GM23248 (cell line): ENCODE results near the gene GHRH. TPM values are rescaled to one million over a fixed set of nuclear protein-coding genes. Genes with fewer than 3 reads are reported as not detected.

Experiments used
- DNase-seq: peaks from one replicate; pipeline ENCODE4 v3.0.0-alpha.2; 2015
- H2AFZ ChIP-seq: fragments of 200-600 bp; sonication (generic); 2 replicates; pipeline ENCODE4 v1.6.1; 2016; ENCODE audit warnings: antibody characterized with exemption
- H3F3A ChIP-seq: fragments of 200-600 bp; sonication (generic); 2 replicates; pipeline ENCODE4 v1.6.1; 2016; ENCODE audit warnings: mild to moderate bottlenecking, antibody characterized with exemption, mixed run types; ENCODE audit not compliant: insufficient read depth
- H3K27ac ChIP-seq: fragments of 200-600 bp; sonication (generic); 2 replicates; pipeline ENCODE4 v1.5.1; 2016; ENCODE audit warnings: mild to moderate bottlenecking
- H3K27me3 ChIP-seq: fragments of 200-600 bp; sonication (generic); replicated peaks from 2 replicates; pipeline ENCODE4 v1.6.1; 2016; ENCODE audit warnings: mild to moderate bottlenecking; ENCODE audit not compliant: insufficient read depth
- H3K36me3 ChIP-seq: fragments of 200-600 bp; sonication (generic); 2 replicates; pipeline ENCODE4 v1.6.1; 2016; ENCODE audit warnings: low read depth, mild to moderate bottlenecking
- H3K4me1 ChIP-seq: fragments of 200-600 bp; sonication (generic); 2 replicates; pipeline ENCODE4 v1.6.1; 2016; ENCODE audit warnings: mild to moderate bottlenecking; ENCODE audit not compliant: insufficient read depth
- H3K4me2 ChIP-seq: fragments of 200-600 bp; sonication (generic); one replicate; pipeline ENCODE4 v1.6.1; 2016; ENCODE audit warnings: mild to moderate bottlenecking; ENCODE audit not compliant: unreplicated experiment
- H3K4me3 ChIP-seq: fragments of 200-600 bp; sonication (generic); 2 replicates; pipeline ENCODE4 v1.5.1; 2016; ENCODE audit warnings: mild to moderate bottlenecking
- H3K79me2 ChIP-seq: fragments of 200-600 bp; sonication (generic); 2 replicates; pipeline ENCODE4 v1.6.1; 2016; ENCODE audit warnings: mild to moderate bottlenecking; ENCODE audit not compliant: insufficient read depth
- H3K9ac ChIP-seq: fragments of 200-600 bp; sonication (generic); 2 replicates; pipeline ENCODE4 v1.6.1; 2016; ENCODE audit warnings: mild to moderate bottlenecking
- H3K9me2 ChIP-seq: fragments of 200-600 bp; sonication (generic); 2 replicates; pipeline ENCODE4 v1.6.1; 2016; ENCODE audit warnings: mixed run types, mild to moderate bottlenecking, moderate library complexity; ENCODE audit not compliant: insufficient read depth
- H3K9me3 ChIP-seq: fragments of 200-600 bp; sonication (generic); one replicate; pipeline ENCODE4 v1.6.1; 2017; ENCODE audit warnings: low read depth
- H4K20me1 ChIP-seq: fragments of 200-600 bp; sonication (generic); 2 replicates; pipeline ENCODE4 v1.6.0; 2016; ENCODE audit not compliant: insufficient read depth
- EZH2 ChIP-seq: fragments of 200-600 bp; sonication (generic); IDR thresholded peaks from 2 replicates; pipeline ENCODE4 v1.6.1; 2018; ENCODE audit warnings: antibody characterized with exemption, mild to moderate bottlenecking; ENCODE audit not compliant: insufficient read depth, poor library complexity, severe bottlenecking
- EZH2phosphoT487 ChIP-seq: fragments of 200-600 bp; sonication (generic); IDR thresholded peaks from 2 replicates; pipeline ENCODE4 v1.6.1; 2018; ENCODE audit warnings: antibody characterized with exemption, moderate library complexity, mild to moderate bottlenecking, low read depth; ENCODE audit not compliant: insufficient read depth
- WGBS, 2 experiments: methylation state at CpG; one replicate each; pipeline ENCODE4 v1.1.6; 2015 to 2017; ENCODE audit warnings: low lambda C conversion rate in 2 of 2, low coverage in 1 of 2; ENCODE audit errors: missing lambda C conversion rate in 2 of 2; 5-methylcytosine and 5-hydroxymethylcytosine counted together
- in situ Hi-C: fragments of 300-500 bp; cut with MboI; formaldehyde crosslinking; loops from 2 replicates; pipeline ENCODE4 v1.15.0; 2020
- polyA plus RNA-seq: library from polyadenylated mRNA; unstranded; fragments of >200 nt; fragmentation: Nextera tagmentation; extraction: Ambion mirVana; gene quantifications from 2 replicates; pipeline ENCODE4 v1.2.1, GENCODE V29; 2016
- total RNA-seq: library from RNA; depleted of rRNA; stranded (reverse); fragments of >200 nt; shearing (Covaris generic); gene quantifications from 2 replicates; pipeline ENCODE4 v1.2.3, GENCODE V29; 2014; rRNA removed

Gene GHRH
- total RNA-seq, result not detected in 2 replicates
- polyA plus RNA-seq, result not detected in 2 replicates

DNA sequence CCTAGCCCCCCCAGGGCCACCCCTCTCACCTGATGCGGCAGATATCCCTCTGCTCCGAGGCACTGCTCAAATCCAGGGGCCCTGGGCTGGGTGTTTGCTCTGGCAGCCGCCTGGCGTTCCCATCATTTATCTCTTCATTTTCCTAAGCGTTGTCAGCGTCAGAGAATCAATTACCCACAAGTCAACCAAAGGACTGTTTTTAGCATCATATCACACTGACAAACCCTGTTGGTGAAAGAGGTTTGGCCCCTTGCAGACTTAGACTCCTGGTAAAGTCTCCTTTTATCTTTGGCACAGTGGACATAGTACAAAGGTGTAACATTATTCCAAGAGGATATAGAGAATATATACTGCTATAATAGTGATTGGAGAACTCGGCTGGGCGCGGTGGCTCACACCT is at the start of gene GHRH:
TSS of gene GHRH (minus strand) at position 101 of the 400 bp plus-strand sequence. CDS start 4,925 bp downstream, outside the sequence.
- Histone ChIP-seq H2AFZ (no peak within 1 kb of the TSS), H3K9ac (no peak within 1 kb of the TSS), H3K9me3 (no peaks in the 10 kb centered on the region), H3K4me2 (no peak within 1 kb of the TSS), H3K4me3 (no peak within 1 kb of the TSS), H3K36me3 (no peaks in the 10 kb centered on the region), H4K20me1 (no peaks in the 10 kb centered on the region), H3F3A (no peaks in the 10 kb centered on the region), H3K9me2 (no peaks in the 10 kb centered on the region), H3K4me1 (no peaks in the 10 kb centered on the region), H3K79me2 (no peaks in the 10 kb centered on the region), H3K27ac (no peak within 1 kb of the TSS), H3K27me3 (peaks cover 42% of the 10 kb centered on the region; the same call in 1 of the 2 replicates)
- no peak for DNase-seq
- 58 to 61% methylated on average over 9 of the region's 9 CpGs for WGBS, 2 experiments
- in situ Hi-C loops, result loop anchor here (25.0 kb wide), 1 partner anchor 726 kb away; no protein-coding TSS in a partner anchor
- no peak for TF ChIP-seq EZH2

DNA sequence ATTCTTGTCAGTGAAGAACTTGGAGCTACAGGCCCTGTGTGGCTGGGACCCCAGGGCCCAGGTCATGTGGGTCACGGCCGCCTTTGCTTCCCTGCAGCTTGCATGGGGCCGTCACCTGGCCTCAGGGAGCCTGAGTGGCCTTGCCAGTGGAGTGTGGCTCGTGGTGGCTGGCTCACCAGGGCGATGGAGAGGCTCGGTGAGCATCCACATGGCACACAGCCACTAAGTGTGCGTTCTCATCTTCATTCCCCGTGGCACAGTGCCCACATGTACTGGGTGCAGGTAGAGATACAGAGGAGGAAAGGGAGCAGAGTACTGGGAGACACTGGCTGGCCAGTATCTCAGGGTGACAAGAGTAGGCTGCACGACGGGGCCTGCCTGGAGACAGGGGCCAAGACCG is 49.3 kb upstream of the GHRH start:
- Histone ChIP-seq H3F3A (peaks cover 14% of the 10 kb centered on the region; the same call in 1 of the 2 replicates), H3K27me3 (no peaks in the 10 kb centered on the region), H3K27ac (no peak overlapping the region), H3K36me3 (no peaks in the 10 kb centered on the region), H2AFZ (no peak overlapping the region), H3K4me3 (no peak overlapping the region), H3K9me3 (no peaks in the 10 kb centered on the region), H3K9me2 (no peaks in the 10 kb centered on the region), H3K9ac (no peak overlapping the region), H4K20me1 (no peaks in the 10 kb centered on the region), H3K4me2 (no peak overlapping the region), H3K79me2 (peaks cover 79% of the 10 kb centered on the region), H3K4me1 (peaks cover 33% of the 10 kb centered on the region)
- in situ Hi-C loops, result no loop called here
- 86 to 93% methylated on average over 11 of the region's 11 CpGs for WGBS, 2 experiments
- TF ChIP-seq EZH2phosphoT487, result no peak
- no peak for TF ChIP-seq EZH2
- DNase-seq, result no peak

DNA sequence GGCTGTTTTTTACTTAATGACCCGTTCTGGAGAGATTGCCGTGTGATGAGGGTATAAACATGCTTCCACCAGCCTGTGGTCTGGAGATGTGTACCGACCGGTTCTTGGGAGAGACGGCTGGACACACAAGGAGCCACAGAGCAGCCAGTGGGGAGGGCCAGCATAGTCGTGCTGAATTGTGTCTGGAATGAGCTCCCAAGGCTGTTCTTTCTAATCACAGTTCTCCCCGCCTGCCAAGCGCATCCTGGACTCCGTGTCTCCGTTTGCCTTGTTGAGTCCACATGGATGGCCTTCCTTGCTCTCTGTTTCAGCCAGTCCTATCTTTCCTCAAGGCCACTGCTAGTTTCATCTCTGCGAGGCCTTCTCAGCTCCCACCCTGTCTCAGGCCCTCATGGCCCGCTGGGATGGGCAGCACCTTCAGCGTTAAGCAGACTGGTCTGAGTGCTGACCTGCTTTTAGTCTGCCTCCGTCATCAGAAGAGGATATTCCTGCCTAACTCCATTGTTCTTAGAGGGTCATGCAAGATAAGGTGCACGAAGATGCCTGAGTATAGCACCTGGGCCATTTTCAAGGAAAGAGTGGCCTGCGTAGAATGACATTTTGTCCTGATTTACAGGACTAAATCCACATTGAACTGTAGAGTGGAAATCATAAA is 48.4 kb upstream of the GHRH start:
- H3K9ac ChIP-seq, result no peak overlapping the region
- in situ Hi-C loops, result no loop called here
- H3K4me3 ChIP-seq, result no peak overlapping the region
- no peaks in the 10 kb centered on the region for H3K9me2 ChIP-seq
- H3F3A ChIP-seq, result peaks cover 14% of the 10 kb centered on the region; the same call in 1 of the 2 replicates
- no peak overlapping the region for H3K4me2 ChIP-seq
- H3K36me3 ChIP-seq, result no peaks in the 10 kb centered on the region
- no peaks in the 10 kb centered on the region for H3K27me3 ChIP-seq
- no peak for TF ChIP-seq EZH2phosphoT487
- no peak for TF ChIP-seq EZH2
- H3K9me3 ChIP-seq, result no peaks in the 10 kb centered on the region
- no peaks in the 10 kb centered on the region for H4K20me1 ChIP-seq
- H3K27ac ChIP-seq, result no peak overlapping the region
- WGBS, 2 experiments, result 58 to 59% methylated on average over 16 of the region's 16 CpGs
- no peak for DNase-seq
- H3K79me2 ChIP-seq, result peaks cover 86% of the 10 kb centered on the region
- H2AFZ ChIP-seq, result no peak overlapping the region
- peaks cover 28% of the 10 kb centered on the region for H3K4me1 ChIP-seq

DNA sequence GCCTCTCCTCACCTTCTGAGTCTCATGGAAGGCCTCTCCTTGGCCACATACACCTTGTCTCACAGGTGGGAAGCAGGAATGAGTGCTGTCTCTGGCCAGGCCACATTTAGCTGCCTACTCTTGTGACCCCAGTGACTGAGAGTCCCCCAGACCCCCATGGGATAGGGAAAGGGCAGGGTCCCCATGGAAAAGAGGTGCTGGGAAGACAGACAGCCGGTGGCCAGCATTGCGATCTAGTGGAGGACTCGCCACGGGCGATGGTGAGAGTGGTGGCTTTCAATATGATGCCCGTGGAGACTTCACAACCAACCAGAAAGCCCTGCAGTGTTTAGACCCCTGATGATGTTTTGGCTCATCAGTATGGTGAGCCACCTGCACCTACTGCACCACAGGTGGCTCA is 47.7 kb upstream of the GHRH start:
- WGBS, 2 experiments, result 96 to 99% methylated on average over 6 of the region's 6 CpGs
- H3K9ac ChIP-seq, result no peak overlapping the region
- no peaks in the 10 kb centered on the region for H4K20me1 ChIP-seq
- no peak for TF ChIP-seq EZH2phosphoT487
- TF ChIP-seq EZH2, result no peak
- H3K4me3 ChIP-seq, result no peak overlapping the region
- in situ Hi-C loops, result no loop called here
- H3K27ac ChIP-seq, result no peak overlapping the region
- H3K4me1 ChIP-seq, result peaks cover 21% of the 10 kb centered on the region
- H3K27me3 ChIP-seq, result no peaks in the 10 kb centered on the region
- peaks cover 14% of the 10 kb centered on the region; the same call in 1 of the 2 replicates for H3F3A ChIP-seq
- no peak overlapping the region for H2AFZ ChIP-seq
- H3K79me2 ChIP-seq, result peaks cover 90% of the 10 kb centered on the region
- no peaks in the 10 kb centered on the region for H3K36me3 ChIP-seq
- no peaks in the 10 kb centered on the region for H3K9me3 ChIP-seq
- DNase-seq, result no peak
- H3K4me2 ChIP-seq, result no peak overlapping the region
- H3K9me2 ChIP-seq, result no peaks in the 10 kb centered on the region
